GM19043 (cell line): ENCODE data around the gene ENAM.
A peak's percentile ranks its signal among the peaks of the same experiment; 100 is the strongest.
"Not testable (repeated sequence)": the region's sequence is repeated elsewhere in the genome, so short reads cannot be mapped to it uniquely, and the experiment has no call there.

ENCODE experiments used
- ATAC-seq: cut with Tn5 transposase; IDR thresholded peaks from one replicate; pipeline ENCODE4 v1.9.1; 2021; ENCODE audit warnings: low read depth; ENCODE audit not compliant: unreplicated experiment

The ENAM gene

DNA sequence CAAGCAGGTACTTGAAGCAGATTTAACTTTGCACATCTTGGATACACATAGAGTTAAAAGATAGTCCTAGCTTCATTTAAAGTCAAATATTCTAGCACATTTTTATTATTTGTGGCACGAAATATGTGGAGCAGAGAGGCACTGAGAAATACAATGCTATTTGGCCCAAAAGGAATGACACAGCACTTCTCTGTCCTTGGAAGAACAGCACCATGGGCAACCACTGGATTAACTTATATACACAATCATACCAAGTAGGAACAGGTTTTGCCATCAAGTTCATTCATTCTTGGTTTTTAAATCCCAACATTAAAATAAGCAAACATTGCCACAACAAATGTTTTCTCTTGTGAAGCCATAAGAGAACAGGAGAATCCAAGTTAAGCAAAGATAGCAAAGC is 924 bp upstream of the ENAM start:
- no peak for ATAC-seq

GRCh38 chr4:70629469-70630090 is 1.0 kb downstream of the ENAM start:
- ATAC-seq, result no peak

GRCh38 chr4:70630162-70630561 is 1.6 kb downstream of the ENAM start:
- ATAC-seq, result no peak

DNA sequence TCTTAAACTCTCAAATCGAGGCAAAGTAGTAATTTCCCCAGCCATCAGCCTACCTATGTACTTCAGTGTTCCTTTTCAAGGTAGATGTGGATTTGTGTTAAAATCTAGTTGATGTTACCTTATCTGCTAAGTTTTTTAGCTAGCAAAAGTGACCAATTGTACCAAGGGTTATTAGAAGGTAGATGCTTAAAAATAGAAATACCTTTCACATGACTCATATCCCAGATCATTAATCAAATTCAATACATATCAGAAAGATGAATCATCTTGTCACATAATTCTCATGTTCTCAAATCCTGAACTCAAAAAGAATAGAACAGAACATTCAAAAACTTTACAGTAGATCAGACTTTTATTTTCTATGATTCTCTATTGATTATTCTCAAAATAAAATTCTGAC is 3.5 kb downstream of the ENAM start:
- ATAC-seq, result no peak

- no peak for ATAC-seq
Measured at GRCh38 chr4:70634482-70634881, 5.9 kb downstream of the ENAM start.

GRCh38 chr4:70637239-70637913 is 8.8 kb downstream of the ENAM start:
- peak; percentile 48 for ATAC-seq

DNA sequence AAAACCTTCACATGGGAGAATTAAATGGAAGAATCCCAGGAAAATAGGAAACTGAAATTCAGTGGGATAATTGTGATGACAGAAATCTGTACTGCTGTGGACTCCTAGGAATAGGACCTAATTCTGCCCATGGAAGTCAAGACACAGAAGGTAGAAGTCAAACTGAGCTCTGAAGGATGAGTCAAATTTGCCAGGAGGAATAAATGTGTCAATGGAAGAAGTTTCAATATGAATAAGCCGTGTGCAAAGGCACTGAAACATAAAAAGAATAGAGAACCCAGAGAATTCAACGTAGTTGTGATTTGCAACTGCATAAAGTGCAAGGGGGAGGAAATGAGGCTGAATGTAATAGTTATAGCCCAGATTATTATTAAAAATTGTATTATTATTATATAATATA is 11.6 kb downstream of the ENAM start:
- ATAC-seq, result peak; percentile 48

DNA sequence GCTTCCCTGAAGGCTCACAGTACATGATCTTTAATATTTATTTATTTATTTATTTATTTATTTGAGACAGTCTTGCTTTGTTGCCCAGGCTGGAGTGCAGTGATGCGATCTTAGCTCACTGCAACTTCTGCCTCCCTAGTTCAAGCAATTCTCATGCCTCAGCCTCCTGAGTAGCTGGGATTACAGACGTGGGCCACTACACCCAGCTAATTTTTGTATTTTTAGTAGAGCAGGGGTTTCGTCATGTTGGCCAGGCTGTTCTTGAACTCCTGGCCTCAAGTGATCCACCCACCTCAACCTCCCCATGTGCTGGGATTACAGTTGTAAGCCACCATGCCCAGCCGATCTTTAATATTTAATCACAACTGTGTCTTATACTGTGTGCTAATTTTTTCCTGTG is 22.2 kb downstream of the ENAM start:
- not testable (repeated sequence) for ATAC-seq

- ATAC-seq, result peak; percentile 46
Measured at GRCh38 chr4:70651864-70652506, 23.4 kb downstream of the ENAM start.

- ATAC-seq, result peak; percentile 47
Measured at GRCh38 chr4:70654605-70655011, 26.1 kb downstream of the ENAM start.

DNA sequence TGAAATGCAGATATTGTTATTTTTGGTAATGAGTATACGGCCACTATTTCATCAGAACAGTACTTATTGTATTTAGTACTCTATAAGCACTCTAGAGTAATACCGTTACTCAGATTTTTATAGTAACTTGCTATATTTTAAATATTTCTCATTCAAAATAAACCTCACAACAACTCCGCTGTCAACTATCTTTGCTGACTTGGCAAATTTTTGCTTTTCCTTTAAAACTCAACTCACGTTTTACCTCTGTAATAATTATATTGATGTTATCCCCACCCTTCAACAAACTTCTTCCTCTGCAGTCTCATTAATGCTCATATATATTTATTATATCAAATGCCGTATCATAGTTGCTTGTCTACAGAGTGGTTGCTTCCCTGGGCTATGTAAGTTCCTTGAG is 28.8 kb downstream of the ENAM start:
- ATAC-seq, result no peak

GRCh38 chr4:70658418-70658817 is 29.9 kb downstream of the ENAM start:
- no peak for ATAC-seq

DNA sequence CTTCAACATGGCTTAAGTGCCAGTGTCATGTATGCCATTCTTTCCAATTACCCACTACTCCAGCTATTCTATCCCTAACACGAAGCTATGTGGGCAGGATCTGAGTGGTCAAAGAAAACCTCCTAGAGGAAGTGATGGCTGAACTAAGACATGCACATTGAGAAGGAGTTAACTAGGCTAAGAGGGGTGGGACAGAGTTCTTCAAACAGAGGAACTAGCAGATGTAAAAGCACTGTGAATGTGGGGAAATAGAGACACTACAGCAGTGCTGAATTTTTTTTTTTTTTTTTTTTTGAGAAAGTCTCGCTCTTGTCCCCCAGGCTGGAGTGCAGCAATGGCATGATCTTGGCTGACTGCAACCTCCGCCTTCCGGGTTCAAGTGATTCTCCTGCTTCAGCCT is 31.6 kb downstream of the ENAM start:
- no peak for ATAC-seq

GRCh38 chr4:70661309-70661922 is 32.9 kb downstream of the ENAM start:
- ATAC-seq, result peak; percentile 77

- no peak for ATAC-seq
Measured at GRCh38 chr4:70666369-70666768, 37.8 kb downstream of the ENAM start, which contains the start of gene JCHAIN. TSS of gene JCHAIN (minus strand) at chr4:70666508. CDS start at chr4:70666490, 18 bp downstream.

DNA sequence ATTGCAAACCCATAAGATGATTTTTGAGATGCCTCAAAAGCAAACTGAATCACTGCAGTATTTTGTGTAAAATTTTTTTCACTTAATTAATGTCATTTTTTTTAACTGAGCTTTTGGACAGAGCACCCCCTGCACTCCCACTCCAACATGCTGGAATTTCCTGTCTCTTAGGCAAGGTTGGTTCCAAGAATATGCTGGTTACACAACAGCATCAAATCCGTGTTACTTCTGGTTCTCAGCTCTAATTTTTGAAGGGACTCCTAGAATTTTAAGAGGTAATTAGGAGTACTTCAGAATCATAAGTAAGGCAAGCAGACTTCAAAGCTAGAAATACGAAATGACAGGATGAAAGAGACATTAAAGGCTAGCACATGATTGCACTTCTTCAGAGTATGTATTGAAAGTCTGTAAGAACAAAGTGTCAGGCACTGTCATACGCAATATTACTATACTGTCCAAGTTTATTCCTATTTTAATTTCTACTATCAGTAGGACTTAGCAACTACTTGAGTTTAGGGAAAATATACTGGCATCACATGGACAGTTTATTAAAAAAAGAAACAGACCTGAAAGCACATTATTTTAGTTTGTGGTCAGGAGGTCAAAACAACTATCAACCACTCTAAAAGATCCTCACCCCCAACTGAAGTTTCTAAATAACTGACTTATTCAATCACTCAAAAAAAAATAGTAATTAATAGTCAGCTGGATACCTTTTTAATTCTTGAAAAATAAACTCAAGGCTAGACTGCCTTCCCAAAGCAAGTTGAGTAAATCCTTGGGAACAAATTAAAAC is 39.4 kb downstream of the ENAM start:
- ATAC-seq, result peak; percentile 40

DNA sequence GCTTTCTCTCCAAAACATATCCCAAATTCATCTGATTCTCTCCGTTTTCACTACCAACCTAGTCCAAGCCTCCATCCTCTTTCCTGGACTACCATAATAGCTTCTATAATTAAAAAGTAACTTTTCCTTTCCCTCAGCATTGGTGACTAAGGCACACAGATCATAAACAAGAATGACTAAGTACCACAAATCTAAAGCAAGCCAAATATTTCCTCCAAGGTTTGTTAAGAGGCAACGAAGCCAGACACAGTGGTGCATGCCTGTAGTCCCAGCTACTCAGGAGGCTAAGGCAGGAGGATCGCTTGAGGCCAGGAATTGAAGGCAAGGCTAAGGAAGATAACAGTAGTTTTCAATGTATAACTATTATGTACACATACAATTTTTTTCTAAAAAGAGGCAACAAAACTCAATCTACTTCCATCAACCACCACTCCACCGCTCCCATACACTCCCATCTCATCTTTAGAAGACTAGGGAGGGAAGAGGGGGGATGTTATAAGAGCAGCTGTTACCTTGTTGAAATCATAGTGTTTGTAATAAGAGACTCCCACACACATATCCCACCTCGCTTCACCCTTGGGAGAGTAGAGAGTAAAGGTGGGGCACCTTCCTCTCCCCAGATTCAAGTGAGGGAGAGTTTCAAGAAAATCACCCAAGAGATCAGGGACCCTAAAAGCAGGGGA is 41.9 kb downstream of the ENAM start:
- no peak for ATAC-seq

GRCh38 chr4:70671091-70671490 is 42.5 kb downstream of the ENAM start:
- no peak for ATAC-seq

GRCh38 chr4:70674191-70674590 is 45.6 kb downstream of the ENAM start:
- ATAC-seq, result no peak

- ATAC-seq, result no peak
Measured at GRCh38 chr4:70674731-70675130, 46.2 kb downstream of the ENAM start.
